Measurements from ENCODE around the gene SERPINC1. TPM values are rescaled to one million over a fixed set of nuclear protein-coding genes. Genes with fewer than 3 reads are reported as not detected.

SERPINC1 gene
- total RNA-seq, 2 experiments from 2014 or later: not detected

- Mint-ChIP-seq H3K27ac (peak within 1 kb of the TSS; percentile 97), H3K4me1 (ENCODE audit: low read depth) (peaks cover 56% of the 10 kb centered on the region), H3K9me3 (no peaks in the 10 kb centered on the region), H3K36me3 (ENCODE audit: low read depth) (peaks cover 62% of the 10 kb centered on the region), H3K27me3 (no peaks in the 10 kb centered on the region), H3K4me3 (peak within 1 kb of the TSS; percentile 95)
- ChIA-PET POLR2A (interaction anchor here (0.6 to 4.0 kb wide), 16 partner anchors 8 to 391 kb away, joined by 3 to 18 read pairs (median 6); partner anchors contain the start of genes CENPL, DARS2, PRDX6 and RABGAP1L), CTCF (interaction anchor here (1.1 to 1.4 kb wide), 2 partner anchors 70 to 349 kb away, joined by 3 to 4 read pairs; no protein-coding TSS in a partner anchor)
- intact Hi-C loops (cut with micrococcal nuclease): loop anchor here (2.0 to 5.0 kb wide), 3 partner anchors 44 to 1129 kb away; partner anchors contain the start of genes CACYBP, CENPL, DARS2 and RABGAP1L
- ATAC-seq (peak; percentile 69), DNase-seq (peak; percentile 97)
- no peak for TF ChIP-seq CTCF (IDR thresholded peaks at IDR 0.05)
Observed at GRCh38 chr1:173868266-173869020, 48.7 kb downstream of the SERPINC1 start, which contains the start of gene ZBTB37. TSS of gene ZBTB37 (plus strand) at chr1:173868380. CDS start at chr1:173870226, 1,846 bp downstream.

GRCh38 chr1:173867753-173868265 is 49.3 kb downstream of the SERPINC1 start, which contains the start of gene GAS5:
TSS of gene GAS5 (minus strand) at chr1:173867989.
- H3K27me3 Mint-ChIP-seq: no peaks in the 10 kb centered on the region
- H3K9me3 Mint-ChIP-seq: no peaks in the 10 kb centered on the region
- peaks cover 52% of the 10 kb centered on the region for H3K4me1 Mint-ChIP-seq (ENCODE audit: low read depth)
- peak; percentile 80 for ATAC-seq
- intact Hi-C loops (cut with micrococcal nuclease): loop anchor here (2.0 to 5.0 kb wide), 3 partner anchors 43 to 1129 kb away; partner anchors contain the start of genes CACYBP, CENPL, DARS2 and RABGAP1L
- no peak for TF ChIP-seq CTCF (IDR thresholded peaks at IDR 0.05)
- peak within 1 kb of the TSS; percentile 97 for H3K27ac Mint-ChIP-seq
- ChIA-PET POLR2A (interaction anchor here (0.5 to 4.0 kb wide), 22 partner anchors 7 to 437 kb away, joined by 3 to 18 read pairs (median 4); partner anchors contain the start of genes CENPL, DARS2, PRDX6 and RABGAP1L), CTCF (interaction anchor here (1.4 kb wide), 1 partner anchor 350 kb away, joined by 4 read pairs; no protein-coding TSS in a partner anchor)
- peaks cover 65% of the 10 kb centered on the region for H3K36me3 Mint-ChIP-seq (ENCODE audit: low read depth)
- peak; percentile 100 for DNase-seq
- peak within 1 kb of the TSS; percentile 95 for H3K4me3 Mint-ChIP-seq

- Mint-ChIP-seq H3K9me3 (no peaks in the 10 kb centered on the region), H3K4me3 (peak overlapping the region; percentile 95), H3K27me3 (no peaks in the 10 kb centered on the region), H3K27ac (peak overlapping the region; percentile 97), H3K4me1 (ENCODE audit: low read depth) (peaks cover 51% of the 10 kb centered on the region), H3K36me3 (ENCODE audit: low read depth) (peaks cover 66% of the 10 kb centered on the region)
- intact Hi-C loops (cut with micrococcal nuclease): loop anchor here (5.0 kb wide), 2 partner anchors 290 to 1130 kb away; partner anchors contain the start of genes CACYBP and RABGAP1L
- CTCF ChIA-PET: no interaction called here
- no peak for TF ChIP-seq CTCF (IDR thresholded peaks at IDR 0.05)
- ATAC-seq (no peak), DNase-seq (peak; percentile 47)
- POLR2A ChIA-PET: interaction anchor here (0.5 to 4.1 kb wide), 20 partner anchors 9 to 1101 kb away, joined by 3 to 29 read pairs (median 4); partner anchors contain the start of genes CENPL, DARS2, PRDX6 and RABGAP1L
Observed at GRCh38 chr1:173867141-173867752, 49.9 kb downstream of the SERPINC1 start.

- DNase-seq: no peak
- Mint-ChIP-seq H3K4me1 (ENCODE audit: low read depth) (peaks cover 52% of the 10 kb centered on the region), H3K27me3 (no peaks in the 10 kb centered on the region), H3K9me3 (no peaks in the 10 kb centered on the region), H3K36me3 (ENCODE audit: low read depth) (peaks cover 66% of the 10 kb centered on the region), H3K27ac (peak overlapping the region; percentile 97), H3K4me3 (peak overlapping the region; percentile 95)
- no peak for ATAC-seq
- ChIA-PET CTCF (no interaction called here), POLR2A (interaction anchor here (1.2 to 7.2 kb wide), 9 partner anchors 14 to 436 kb away, joined by 3 to 56 read pairs (median 4); partner anchors contain the start of genes CENPL, DARS2 and RC3H1)
- TF ChIP-seq CTCF (IDR thresholded peaks at IDR 0.05): no peak
- intact Hi-C loops (cut with micrococcal nuclease): loop anchor here (5.0 kb wide), 2 partner anchors 291 to 1131 kb away; partner anchors contain the start of genes CACYBP and RABGAP1L
Observed at GRCh38 chr1:173866413-173867115, 50.6 kb downstream of the SERPINC1 start.
